Rectal smooth muscle tissue (tissue), 1 donor: ENCODE data around the gene GMEB1.
A peak's percentile ranks its signal among the peaks of the same experiment; 100 is the strongest.
"Not testable (repeated sequence)": the region's sequence is repeated elsewhere in the genome, so short reads cannot be mapped to it uniquely, and the experiment has no call there.

Experiments used
- H3K27ac ChIP-seq: one replicate; pipeline ENCODE4 v1.7.0; 2013; ENCODE audit warnings: low read depth, low read length, inconsistent platforms
- H3K27me3 ChIP-seq: one replicate; pipeline ENCODE4 v1.7.0; 2013; ENCODE audit warnings: low read length; ENCODE audit not compliant: control insufficient read depth, insufficient read depth
- H3K36me3 ChIP-seq: one replicate; pipeline ENCODE4 v1.7.0; 2013; ENCODE audit warnings: low read length; ENCODE audit not compliant: control insufficient read depth, insufficient read depth
- H3K4me1 ChIP-seq: one replicate; pipeline ENCODE4 v1.7.0; 2013; ENCODE audit warnings: low read length; ENCODE audit not compliant: control insufficient read depth, insufficient read depth
- H3K4me3 ChIP-seq: one replicate; pipeline ENCODE4 v1.7.0; 2013; ENCODE audit warnings: low read length
- H3K9ac ChIP-seq: one replicate; pipeline ENCODE4 v1.7.0; 2013; ENCODE audit warnings: low read length

GMEB1 gene

DNA sequence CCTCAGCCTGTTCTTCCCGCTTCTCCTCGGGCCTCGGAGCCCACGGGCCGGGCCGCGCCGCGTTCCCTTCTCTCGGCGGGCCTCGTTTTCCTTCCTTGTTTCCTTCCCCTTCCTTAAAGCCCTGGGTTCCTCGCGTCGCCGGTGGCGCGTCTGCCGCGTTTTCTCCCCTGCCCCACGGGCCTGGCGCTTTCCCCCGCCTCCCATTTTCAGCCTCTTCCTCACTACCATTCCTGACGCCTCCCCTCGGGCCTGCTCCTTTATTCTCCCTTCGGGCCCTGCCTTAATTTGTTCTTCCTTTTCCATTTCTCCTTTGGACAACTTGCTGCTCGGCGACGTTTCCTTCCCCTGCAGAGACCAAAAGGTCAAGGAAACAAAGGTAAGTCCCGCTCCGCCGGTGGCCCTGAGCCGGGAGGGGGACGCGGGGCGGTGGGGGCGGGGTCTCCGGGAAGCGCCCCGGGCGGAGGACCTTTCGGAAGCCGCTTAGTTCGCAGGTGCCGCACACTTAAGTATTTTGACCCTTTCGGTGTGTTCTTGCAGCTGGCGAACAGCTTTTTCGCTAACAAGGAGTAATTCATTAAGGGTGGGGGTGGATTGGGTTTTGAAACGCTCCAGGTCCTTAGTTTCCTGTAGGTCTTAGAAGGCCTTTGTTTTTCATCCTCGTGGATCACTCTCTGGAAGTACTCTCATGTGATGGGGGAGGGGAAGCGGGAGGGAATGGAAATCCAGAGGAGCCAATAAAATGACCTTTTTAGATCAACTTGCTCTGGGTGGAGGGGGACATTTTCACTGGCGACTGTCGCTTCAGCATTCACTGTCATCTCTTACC, 68.9 kb downstream of the GMEB1 start:
- peaks cover 10% of the 10 kb centered on the region for H3K4me1 ChIP-seq

DNA sequence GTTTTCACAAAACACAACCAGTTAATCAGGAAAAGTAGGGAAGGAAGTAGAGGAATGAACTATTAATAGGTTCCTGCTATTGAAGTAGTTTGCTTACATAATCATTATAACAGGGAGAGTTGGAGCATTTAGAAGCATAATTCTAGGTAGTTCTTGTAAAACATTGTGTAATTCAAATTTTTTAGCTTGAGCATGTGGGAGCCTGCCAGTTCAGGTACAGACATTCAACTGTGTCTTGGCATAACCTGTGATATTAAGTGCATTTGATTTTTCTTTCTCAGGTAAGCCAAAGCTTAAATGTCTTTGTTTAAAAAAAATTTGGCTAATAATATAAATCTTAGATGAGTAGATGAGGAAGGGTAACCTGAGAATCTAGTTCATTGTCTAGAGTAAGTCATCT, 71.5 kb downstream of the GMEB1 start:
- Histone ChIP-seq H3K27me3 (no peaks in the 10 kb centered on the region), H3K27ac (no peak overlapping the region), H3K9ac (no peak overlapping the region), H3K4me3 (no peak overlapping the region), H3K4me1 (peaks cover 12% of the 10 kb centered on the region), H3K36me3 (peaks cover 29% of the 10 kb centered on the region)

More for the DNA sequence above, 68.9 kb downstream of the GMEB1 start:
- Histone ChIP-seq H3K4me3 (peak overlapping the region; percentile 95), H3K27ac (peak overlapping the region; percentile 95), H3K27me3 (no peaks in the 10 kb centered on the region), H3K9ac (peak overlapping the region; percentile 82), H3K36me3 (peaks cover 13% of the 10 kb centered on the region)

DNA sequence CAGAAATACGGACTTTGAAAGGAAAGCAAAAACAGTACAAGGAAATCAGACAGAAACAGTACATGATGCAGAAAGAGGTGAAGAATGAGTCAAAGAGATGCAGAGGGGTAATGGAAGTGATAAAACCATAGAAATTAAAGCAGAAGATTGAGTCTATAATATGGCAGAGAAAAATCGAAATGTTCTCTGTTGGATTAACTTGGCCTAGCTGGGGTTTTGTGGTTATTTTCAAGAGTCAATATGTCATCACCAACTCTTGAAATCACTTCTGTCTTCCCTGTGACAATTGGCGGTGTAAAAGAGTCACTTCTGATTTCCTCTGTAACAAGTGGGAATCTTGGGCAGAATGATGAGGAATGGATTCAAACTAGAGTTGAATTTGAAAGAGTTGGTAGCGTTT, 75.6 kb downstream of the GMEB1 start:
- H3K27me3 ChIP-seq = no peaks in the 10 kb centered on the region
- peaks cover 9% of the 10 kb centered on the region for H3K4me1 ChIP-seq
- no peak overlapping the region for H3K9ac ChIP-seq
- peaks cover 23% of the 10 kb centered on the region for H3K36me3 ChIP-seq
- no peak overlapping the region for H3K4me3 ChIP-seq
- no peak overlapping the region for H3K27ac ChIP-seq

DNA sequence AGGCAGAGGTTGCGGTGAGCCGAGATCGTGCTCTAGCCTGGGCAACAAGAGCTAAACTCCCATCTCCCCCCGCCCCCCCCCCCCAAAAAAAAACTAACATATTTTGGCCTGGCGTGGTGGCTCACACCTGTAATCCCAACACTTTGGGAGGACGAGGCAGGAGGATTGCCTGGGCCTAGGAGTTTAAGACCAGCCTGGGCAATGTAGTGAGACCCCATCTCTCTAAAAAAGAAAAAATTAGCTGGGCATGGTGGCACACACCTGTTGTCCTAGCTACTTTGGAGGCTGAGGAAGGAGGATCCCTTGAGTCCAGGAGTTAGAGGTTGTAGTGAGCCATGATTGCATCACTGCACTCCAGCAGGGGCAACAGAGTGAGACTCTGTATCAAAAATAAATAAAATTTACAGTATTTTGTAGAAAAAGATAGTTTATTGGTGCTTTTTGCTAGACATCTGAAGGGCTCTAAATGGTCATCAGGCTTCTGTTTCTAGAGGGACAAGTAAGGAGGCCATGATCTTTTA, 77.1 kb downstream of the GMEB1 start:
- H3K9ac ChIP-seq = no peak overlapping the region
- peaks cover 9% of the 10 kb centered on the region for H3K4me1 ChIP-seq
- no peak overlapping the region for H3K4me3 ChIP-seq
- H3K27ac ChIP-seq = no peak overlapping the region
- H3K36me3 ChIP-seq = peaks cover 20% of the 10 kb centered on the region
- no peaks in the 10 kb centered on the region for H3K27me3 ChIP-seq

DNA sequence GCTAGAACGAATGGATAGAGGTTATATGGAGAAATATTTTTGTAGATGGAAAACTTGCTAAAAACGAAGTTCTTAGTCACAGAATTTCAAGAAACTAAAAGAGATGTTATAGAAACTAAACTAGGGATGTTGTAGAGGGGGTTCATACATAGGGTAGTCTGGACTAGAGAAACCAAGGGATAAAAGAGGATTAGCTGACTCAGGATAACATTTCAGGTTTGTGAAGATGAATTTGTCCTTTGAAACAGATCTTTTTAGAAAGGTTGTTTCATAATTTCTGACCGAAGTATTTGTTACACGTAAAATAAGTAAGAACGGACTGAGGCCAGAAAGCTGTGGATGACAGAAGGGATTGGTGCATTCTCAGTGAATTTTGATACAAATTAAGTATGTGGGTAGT, 81.7 kb downstream of the GMEB1 start:
- Histone ChIP-seq H3K4me3 (no peak overlapping the region), H3K27ac (no peak overlapping the region), H3K9ac (no peak overlapping the region), H3K27me3 (no peaks in the 10 kb centered on the region), H3K4me1 (peaks cover 10% of the 10 kb centered on the region), H3K36me3 (no peaks in the 10 kb centered on the region)

DNA sequence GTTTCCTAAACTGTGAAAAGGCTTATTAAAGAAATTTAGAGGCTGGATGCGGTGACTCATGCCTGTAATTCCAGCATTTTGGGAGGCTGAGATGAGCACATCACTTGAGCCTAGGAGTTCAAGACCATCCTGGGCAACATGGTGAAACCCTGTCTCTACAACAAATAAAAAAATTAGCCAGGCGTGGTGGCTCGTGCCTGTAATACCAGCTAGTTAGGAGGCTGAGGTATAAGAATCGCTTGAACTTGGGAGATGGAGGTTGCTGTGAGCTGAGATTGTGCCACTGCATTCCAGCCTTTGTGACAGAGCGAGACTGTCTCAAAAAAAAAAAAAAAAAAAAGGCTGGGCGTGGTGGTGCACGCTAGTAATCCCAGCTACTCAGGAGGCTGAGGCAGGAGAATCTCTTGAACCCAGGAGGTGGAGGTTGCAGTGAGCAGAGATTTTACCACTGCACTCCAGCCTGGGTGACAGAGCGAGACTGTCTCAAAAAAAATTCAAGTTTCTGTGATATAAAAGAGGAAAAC, 82.2 kb downstream of the GMEB1 start:
- H3K27me3 ChIP-seq, H3K36me3 ChIP-seq, H3K27ac ChIP-seq, H3K9ac ChIP-seq, H3K4me3 ChIP-seq: not testable (repeated sequence)
- H3K4me1 ChIP-seq = peaks cover 15% of the 10 kb centered on the region

DNA sequence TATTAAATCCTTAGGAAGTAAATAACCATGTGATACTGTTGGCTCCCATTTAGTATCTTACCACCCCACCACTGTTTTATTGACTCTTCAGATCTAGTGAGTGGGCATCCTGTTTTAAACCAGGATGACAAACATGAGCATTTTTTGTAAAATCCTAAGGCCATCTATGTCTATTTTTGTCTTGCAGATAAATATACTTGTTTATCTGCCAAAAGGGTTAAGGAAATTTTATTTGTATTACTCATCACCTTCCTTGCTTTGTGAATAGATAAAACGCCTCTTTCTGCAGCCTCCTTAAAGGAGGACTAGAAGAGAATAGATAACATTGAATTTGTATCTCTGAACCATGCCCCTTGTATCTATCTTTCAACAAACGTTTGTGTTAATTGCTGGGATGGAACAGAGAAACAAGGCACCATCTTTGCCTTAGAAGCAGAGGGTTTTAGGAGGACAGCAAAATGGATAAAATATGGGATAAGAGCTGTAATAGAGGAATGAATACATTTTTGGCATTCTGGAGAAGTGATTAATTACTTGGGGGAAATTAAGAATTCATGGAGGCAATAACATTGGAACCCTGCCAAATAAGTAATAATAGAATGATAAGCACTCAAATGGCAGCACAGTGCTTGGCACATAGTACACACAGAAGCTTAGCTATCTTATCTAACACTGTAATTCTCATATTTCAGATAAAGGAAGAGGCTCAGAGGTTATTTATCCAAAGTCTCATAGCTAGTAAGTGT, 82.9 kb downstream of the GMEB1 start:
- Histone ChIP-seq H3K4me3 (no peak overlapping the region), H3K9ac (no peak overlapping the region), H3K27me3 (no peaks in the 10 kb centered on the region), H3K27ac (no peak overlapping the region), H3K36me3 (no peaks in the 10 kb centered on the region), H3K4me1 (peaks cover 18% of the 10 kb centered on the region)

DNA sequence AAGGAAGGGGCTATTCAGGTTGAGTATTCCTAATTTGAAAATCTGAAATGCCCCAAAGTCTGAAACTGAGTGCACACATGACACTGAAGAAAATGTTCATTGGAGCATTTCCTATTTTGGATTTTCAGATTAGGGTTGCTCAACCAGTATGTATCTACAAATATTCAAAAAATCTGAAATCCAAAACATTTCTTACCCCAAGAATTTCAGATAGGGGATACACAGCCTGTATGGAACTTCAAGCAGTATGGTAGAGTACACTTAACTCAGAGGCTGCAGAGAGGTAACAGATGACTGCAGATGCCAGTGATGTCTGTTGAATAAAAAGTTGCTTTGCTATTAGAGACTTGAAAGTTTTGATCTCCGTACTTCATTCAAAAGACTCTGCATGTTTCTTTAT, 87.1 kb downstream of the GMEB1 start:
- Histone ChIP-seq H3K27ac (no peak overlapping the region), H3K27me3 (no peaks in the 10 kb centered on the region), H3K9ac (no peak overlapping the region), H3K4me3 (no peak overlapping the region), H3K36me3 (peaks cover 4% of the 10 kb centered on the region), H3K4me1 (peaks cover 18% of the 10 kb centered on the region)

DNA sequence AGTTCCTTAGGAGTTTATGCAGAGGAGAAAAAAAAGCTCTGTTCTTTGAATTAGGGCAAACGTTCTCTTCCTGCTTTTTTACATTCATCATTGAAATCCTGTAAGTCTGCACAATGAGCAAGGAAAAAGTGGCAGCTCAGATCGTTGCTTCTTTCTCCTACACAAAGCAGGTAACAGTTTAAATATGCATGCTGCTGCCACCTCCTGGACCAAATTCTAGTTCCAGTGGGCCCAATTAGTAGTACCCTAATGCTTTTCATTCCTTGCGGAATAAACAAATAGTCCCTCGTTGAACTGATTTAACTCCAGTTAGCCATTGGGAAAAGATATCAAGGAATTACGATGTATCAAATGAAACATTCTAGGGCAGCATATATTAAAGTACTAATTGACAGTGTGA, 88.3 kb downstream of the GMEB1 start:
- Histone ChIP-seq H3K4me1 (peaks cover 18% of the 10 kb centered on the region), H3K36me3 (peaks cover 4% of the 10 kb centered on the region), H3K27me3 (no peaks in the 10 kb centered on the region), H3K4me3 (no peak overlapping the region), H3K27ac (no peak overlapping the region), H3K9ac (no peak overlapping the region)

DNA sequence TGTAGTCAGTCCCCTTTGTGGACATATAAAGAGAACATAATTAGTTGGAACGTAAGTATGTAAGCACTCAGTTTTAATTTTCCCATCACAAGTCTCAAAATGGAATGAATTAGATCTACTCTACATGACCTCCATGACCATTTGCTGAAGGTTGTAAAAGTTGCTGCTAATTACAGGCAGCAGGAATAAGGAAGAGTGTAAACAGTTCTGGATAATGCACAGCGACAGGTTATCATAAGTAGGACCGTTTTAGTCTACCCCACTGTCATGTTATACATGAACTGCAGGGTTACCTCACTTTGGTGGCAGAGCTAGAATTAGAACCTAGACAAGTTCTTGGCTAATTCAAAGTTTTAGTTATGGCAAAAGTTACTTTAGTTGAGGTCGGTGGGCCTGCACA, 89.8 kb downstream of the GMEB1 start:
- H3K27me3 ChIP-seq = no peaks in the 10 kb centered on the region
- H3K36me3 ChIP-seq = peaks cover 4% of the 10 kb centered on the region
- peaks cover 18% of the 10 kb centered on the region for H3K4me1 ChIP-seq
- H3K27ac ChIP-seq = no peak overlapping the region
- no peak overlapping the region for H3K4me3 ChIP-seq
- H3K9ac ChIP-seq = no peak overlapping the region

DNA sequence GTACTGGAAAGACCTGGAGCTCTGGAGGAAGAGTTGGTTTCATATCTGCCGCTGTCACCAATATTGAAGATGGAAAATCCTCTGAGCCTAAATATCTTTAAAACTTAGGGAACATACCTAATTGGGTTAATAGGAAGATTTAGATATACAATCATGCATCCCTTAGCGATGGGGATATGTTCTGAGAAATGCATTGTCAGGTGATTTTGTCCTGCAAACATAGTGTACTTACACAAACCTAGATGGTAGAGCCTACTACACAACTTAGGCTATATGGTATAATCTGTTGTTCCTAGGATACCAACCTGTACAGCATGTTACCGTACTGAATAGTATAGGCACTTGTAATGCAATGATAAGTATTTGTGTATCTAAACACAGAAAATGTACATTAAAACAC, 90.7 kb downstream of the GMEB1 start:
- Histone ChIP-seq H3K27me3 (no peaks in the 10 kb centered on the region), H3K27ac (no peak overlapping the region), H3K36me3 (peaks cover 4% of the 10 kb centered on the region), H3K9ac (no peak overlapping the region), H3K4me1 (peaks cover 18% of the 10 kb centered on the region), H3K4me3 (no peak overlapping the region)

DNA sequence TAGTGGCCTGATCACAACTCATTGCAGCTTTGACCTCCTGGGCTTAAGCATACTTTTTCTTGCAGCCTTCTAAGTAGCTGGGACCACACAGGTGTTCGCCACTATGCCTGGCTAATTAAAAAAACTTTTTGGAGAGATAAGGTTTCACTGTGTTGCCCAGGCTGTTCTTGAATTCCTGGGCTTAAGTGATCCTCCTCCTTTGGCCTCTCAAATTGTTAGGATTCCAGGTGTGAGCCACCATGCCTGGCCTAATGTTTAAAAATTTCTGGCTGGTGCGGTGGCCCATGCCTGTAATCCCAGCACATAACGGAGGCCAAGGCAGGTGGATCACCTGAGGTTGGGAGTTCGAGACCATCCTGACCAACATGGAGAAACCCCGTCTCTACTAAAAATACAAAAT, 92.6 kb downstream of the GMEB1 start:
- H3K9ac ChIP-seq = no peak overlapping the region
- H3K27ac ChIP-seq = no peak overlapping the region
- H3K36me3 ChIP-seq = peaks cover 10% of the 10 kb centered on the region
- H3K4me1 ChIP-seq = peaks cover 6% of the 10 kb centered on the region
- H3K4me3 ChIP-seq = no peak overlapping the region
- H3K27me3 ChIP-seq = no peaks in the 10 kb centered on the region
